Measurements from ENCODE around the gene TIMM17B.

- TF ChIP-seq POLR2AphosphoS5 (IDR thresholded peaks at IDR 0.05; ENCODE audit: borderline replicate concordance, low read depth, low read length) (no peak), EZH2 (IDR thresholded peaks at IDR 0.05) (no peak)
Observed at GRCh38 chrX:48899078-48899410, 1.5 kb upstream of the TIMM17B start.

Measured in SK-N-MC (cell line).